SIG-M5 (cell line): ENCODE data around the gene NXPE3.
"Not testable (repeated sequence)": the region's sequence is repeated elsewhere in the genome, so short reads cannot be mapped to it uniquely, and the experiment has no call there.

ENCODE experiments used
- DNase-seq: peaks from one replicate; lab custom pipeline; 2025; lab: John Stamatoyannopoulos, UW

The NXPE3 gene

DNA sequence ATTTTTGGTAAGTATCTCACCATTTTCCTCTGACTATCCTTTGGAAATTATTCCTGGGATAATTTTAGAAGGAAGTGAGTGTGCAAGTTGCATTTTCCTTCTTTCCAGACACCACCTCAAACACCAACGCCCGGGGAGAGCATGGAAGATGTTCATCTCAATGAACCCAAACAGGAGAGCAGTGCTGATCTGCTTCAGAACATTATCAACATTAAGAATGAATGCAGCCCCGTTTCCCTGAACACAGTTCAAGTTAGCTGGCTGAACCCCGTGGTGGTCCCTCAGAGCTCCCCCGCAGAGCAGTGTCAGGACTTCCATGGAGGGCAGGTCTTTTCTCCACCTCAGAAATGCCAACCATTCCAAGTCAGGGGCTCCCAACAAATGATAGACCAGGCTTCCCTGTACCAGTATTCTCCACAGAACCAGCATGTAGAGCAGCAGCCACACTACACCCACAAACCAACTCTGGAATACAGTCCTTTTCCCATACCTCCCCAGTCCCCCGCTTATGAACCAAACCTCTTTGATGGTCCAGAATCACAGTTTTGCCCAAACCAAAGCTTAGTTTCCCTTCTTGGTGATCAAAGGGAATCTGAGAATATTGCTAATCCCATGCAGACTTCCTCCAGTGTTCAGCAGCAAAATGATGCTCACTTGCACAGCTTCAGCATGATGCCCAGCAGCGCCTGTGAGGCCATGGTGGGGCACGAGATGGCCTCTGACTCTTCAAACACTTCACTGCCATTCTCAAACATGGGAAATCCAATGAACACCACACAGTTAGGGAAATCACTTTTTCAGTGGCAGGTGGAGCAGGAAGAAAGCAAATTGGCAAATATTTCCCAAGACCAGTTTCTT, 74.2 kb downstream of the NXPE3 start:
- no peak for DNase-seq

DNA sequence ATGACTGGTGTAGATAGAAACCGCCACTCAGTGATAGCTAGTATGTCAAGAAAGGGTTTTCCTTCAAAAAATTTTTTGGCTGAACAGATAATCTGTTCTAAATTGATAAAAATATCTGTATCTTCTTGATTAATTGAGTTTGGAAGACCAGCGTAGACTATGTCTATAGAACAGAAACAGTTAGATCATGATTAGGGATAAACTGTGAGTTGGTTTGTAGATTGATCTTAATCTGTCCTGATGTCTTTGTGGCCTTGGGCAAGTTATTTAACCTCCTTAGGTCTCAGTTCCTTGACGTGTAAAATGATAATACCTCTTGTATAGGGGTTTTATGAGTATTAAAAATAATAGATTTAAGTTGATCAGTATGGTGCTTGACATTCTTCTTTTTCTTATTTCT, 75.0 kb downstream of the NXPE3 start:
- DNase-seq: no peak

GRCh38 chr3:101854608-101855304, 75.7 kb downstream of the NXPE3 start:
- no peak for DNase-seq

DNA sequence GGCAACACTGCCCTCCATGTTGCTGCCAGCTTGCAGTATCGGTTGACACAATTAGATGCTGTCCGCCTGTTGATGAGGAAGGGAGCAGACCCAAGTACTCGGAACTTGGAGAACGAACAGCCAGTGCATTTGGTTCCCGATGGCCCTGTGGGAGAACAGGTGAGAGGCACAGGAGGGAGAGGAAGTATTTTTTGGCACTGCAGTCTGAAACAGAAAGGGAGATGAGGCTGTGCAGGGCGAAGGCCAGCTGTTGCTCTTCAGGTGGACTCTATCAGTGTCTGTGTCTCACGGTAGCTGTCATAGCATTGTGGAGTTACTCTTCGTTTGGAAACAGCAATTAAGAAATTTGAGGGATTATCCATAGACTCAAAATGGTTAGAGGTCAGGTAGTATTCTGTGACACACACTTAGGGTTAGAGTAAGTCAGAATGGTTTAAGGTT, 78.3 kb downstream of the NXPE3 start:
- no peak for DNase-seq

- DNase-seq: no peak
Measured at GRCh38 chr3:101858464-101859030, 79.5 kb downstream of the NXPE3 start.

- DNase-seq: no peak
Measured at GRCh38 chr3:101859882-101860448, 81.0 kb downstream of the NXPE3 start.

- no peak for DNase-seq
Measured at GRCh38 chr3:101861212-101861788, 82.3 kb downstream of the NXPE3 start.

DNA sequence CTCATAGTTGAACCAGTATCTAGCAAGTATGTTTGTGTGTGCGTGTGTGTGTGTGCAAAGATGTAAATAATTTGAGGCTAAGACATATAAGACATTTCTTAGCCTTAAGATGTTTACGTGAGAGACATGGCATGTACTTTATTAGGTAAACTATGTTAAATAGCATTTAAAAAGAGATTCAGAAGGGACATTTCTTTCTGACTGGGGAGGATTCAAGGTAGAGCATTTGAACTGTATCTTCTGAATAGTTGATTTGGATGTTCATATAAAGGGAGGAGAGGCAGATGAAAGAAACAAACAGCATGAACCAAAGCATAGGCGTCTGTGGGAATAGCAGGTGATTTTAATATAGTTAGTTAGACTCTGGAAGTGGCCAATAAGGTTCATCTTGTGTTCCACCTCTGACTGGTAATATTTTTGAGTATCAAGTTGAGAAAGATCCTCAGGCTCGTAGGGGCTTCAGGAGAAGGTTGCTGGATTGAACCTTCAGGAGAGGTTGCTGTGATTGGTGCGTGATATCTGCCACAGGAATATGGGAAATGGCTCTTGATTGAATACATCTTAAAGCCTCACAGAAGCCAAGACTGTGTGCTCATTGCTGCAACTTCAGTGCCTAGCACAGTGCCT, 82.9 kb downstream of the NXPE3 start:
- no peak for DNase-seq

DNA sequence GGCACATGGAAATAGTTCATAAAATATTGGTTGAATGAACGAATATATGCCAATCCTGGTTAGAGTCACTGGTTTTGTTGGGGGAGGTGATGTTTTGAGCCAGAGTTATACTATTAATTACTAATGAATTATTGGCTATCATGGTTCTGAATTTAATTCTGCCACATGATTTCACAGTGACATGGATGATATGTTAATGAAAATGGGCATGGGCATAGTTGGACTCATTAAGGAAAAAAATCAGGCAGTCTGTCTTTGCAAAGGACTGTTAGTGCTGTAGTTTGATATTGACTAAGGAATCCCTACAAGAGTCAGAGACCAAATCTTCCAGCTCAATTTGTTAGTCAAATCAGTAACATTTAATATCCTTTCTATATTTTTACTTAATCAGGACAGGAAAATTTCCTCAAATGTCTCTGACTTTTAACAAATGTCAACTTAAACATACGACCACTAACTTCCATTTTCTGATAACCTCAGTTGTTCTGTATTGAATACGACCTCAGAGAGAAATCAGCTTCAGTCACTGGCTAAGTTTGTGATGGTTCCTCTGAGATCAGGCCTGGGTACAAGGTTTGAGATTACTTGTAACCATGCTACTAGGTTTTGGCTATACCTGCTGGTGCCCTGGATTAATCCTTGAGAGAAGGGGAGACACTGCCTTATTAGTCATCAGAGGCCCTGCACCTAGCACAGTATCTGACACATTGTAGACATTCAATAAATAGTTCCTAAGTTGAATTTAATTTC, 83.6 kb downstream of the NXPE3 start:
- no peak for DNase-seq

DNA sequence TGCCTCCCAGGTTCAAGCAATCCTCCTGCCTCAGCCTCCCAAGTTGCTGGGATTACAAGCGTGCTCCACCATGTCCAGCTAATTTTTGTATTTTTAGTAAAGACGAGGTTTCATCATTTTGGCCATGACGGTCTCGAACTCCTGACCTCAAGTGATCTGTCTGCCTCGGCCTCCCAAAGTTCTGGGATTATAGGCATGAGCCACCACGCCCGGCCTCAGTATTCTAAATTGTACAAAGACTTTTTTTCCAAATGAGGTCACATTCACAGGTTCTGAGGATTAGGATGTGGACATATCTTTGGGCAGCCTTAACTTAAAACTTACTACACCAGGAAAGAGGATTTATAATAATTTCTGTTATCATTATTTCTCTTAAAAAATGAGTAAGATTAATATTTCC, 85.9 kb downstream of the NXPE3 start:
- DNase-seq: not testable (repeated sequence)

DNA sequence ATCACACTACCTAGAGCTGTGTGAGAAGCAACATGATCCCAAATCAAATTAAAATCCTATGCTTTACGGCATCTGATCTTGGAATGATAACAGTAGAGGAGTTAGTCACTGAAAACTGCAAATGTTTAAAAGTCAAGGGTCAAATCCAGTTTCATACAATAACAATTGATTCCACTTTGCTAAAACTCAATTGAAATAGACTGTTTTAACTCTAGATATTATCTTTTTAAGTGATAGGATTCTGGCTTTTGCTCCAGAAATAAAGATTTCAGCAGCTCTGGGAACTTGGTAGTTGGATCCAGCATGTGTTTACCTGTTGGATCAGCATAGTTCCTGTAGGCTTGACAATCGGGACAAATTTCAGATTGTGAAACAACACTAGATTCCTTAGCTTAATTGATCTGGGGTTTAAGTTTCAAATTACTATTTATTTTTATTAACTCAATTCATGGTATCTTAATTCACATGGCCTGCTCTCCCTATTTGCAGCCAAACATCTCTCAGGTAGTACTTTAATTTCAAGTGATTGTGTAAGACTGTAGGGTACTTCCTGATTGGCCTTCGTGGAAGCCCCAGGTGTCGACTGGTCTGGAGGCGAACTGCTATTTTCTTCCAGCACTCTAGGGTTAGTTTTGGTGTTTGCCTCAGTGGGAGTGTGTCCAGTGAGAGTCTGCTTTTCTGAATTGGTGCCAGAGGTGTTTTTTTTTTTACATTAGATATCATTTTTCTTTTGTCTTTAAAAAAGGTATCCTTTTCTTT, 86.9 kb downstream of the NXPE3 start:
- DNase-seq: no peak

DNA sequence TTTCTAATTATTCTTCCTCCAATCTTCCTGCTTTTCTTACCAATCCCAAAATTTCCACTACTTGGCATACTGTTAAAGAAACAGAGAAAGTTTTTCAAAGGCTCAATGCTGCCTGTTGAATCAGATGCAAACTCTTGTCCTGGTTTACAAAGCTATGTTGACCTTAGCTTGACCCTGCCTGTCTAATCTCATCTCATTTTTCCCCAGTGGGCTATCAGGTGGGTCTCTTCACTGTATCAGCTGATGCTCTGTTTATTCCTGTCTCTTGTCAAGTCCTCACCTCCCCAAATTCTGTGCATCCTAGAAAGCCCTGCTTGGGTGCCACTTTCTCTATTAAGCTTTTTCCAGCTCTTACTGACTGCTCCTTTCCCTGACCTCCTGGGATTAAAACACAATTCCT, 88.5 kb downstream of the NXPE3 start:
- no peak for DNase-seq

GRCh38 chr3:101867996-101868395, 89.0 kb downstream of the NXPE3 start:
- no peak for DNase-seq

DNA sequence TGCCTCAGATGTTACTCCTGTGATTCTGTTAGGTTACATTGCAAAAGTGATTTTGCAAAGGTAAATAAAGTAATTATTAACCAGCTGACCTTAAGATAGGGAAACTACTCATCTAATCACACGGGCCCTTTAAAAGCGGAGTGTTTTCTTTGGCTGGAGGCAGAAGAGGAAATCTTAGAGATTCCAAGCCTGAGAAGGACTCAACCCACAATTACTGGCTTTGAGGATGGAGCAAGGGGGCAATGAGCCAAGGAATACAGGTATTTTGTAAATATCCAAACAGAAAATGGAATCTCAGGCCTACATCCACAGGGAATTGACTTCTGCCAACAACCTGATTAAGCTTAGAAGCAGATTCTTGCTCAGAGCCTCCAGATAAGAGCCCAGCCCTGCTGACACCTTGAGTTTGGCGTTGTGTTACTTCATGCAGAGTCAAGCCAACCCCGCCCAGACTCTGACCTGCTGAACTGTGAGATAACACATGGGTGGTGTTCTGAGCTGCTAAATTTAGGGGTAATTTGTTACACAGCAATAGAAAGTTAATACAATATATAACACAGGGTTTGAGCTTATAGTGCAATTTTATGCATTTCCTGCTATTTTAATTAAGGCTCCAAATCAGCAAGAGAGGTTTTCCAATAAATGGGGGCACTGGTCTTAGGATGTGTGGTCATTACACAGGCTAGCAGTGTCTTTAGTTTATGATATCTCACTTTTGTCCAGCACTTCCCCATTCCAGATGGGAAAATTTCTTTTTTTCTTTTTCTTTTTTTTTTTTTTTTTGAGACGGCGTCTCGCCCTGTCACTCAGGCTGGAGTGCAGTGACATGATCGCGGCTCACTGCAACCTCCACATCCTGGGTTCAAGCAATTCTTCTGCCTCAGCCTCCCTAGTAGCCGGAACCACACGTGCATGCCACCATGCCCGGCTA, 89.8 kb downstream of the NXPE3 start:
- DNase-seq: no peak

- no peak for DNase-seq
Measured at GRCh38 chr3:101870138-101870537, 91.1 kb downstream of the NXPE3 start.

DNA sequence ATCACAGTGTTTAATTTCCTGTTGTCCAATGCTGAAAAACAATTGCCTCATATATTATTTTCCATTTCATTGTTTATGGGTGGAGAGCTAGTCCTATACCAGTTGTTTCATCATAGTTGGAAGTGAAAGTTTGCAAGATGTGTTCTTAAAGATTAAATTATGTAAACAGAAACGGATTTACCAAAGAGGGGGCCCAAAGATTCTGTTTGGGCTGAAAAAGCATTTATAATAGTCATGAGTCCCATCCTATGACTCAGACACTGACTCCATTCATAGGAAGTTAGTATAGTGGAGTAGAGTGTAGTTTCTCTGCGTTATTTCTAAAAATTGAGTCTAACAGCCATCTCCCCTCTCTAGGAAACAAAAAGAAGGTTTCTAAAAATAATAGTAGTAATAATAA, 94.6 kb downstream of the NXPE3 start:
- DNase-seq: peak; percentile 3

GRCh38 chr3:101876142-101876541, 97.1 kb downstream of the NXPE3 start:
- no peak for DNase-seq
